HepG2 (cell line): ENCODE data around the gene LYPD4. TPM values are rescaled to one million over a fixed set of nuclear protein-coding genes. Genes with fewer than 3 reads are reported as not detected.

Experiments
- ATAD3A ChIP-seq: sonication (generic); formaldehyde crosslinking; IDR thresholded peaks from 2 replicates; pipeline ENCODE4 v1.4.0; 2020; ENCODE audit warnings: missing genetic modification reagents
- ATF7-NPFF ChIP-seq: sonication (generic); formaldehyde crosslinking; IDR thresholded peaks from 2 replicates; pipeline ENCODE4 v1.8.1; 2023; ENCODE audit warnings: mild to moderate bottlenecking, low read depth, missing genetic modification reagents, moderate library complexity
- GABPB1 ChIP-seq: IDR thresholded peaks from 2 replicates; pipeline ENCODE4 v1.6.1; 2016; ENCODE audit warnings: mild to moderate bottlenecking, missing genetic modification reagents, moderate library complexity, missing compliant biosample characterization
- GATAD1 ChIP-seq: IDR thresholded peaks from 2 replicates; pipeline ENCODE4 v1.6.1; 2016; ENCODE audit warnings: missing genetic modification reagents, missing compliant biosample characterization
- KDM5B ChIP-seq: sonication (generic); formaldehyde crosslinking; IDR thresholded peaks from 2 replicates; pipeline ENCODE4 v1.4.0; 2020; ENCODE audit warnings: missing genetic modification reagents, mild to moderate bottlenecking, borderline replicate concordance
- KLF11 ChIP-seq: IDR thresholded peaks from 2 replicates; pipeline ENCODE4 v1.6.1; 2016; ENCODE audit warnings: missing compliant biosample characterization
- KLF16 ChIP-seq, 2 experiments: sonication (generic) in 1 of 2; formaldehyde crosslinking in 1 of 2; IDR thresholded peaks; 2 replicates each; pipeline versions ENCODE4 v1.6.1 to v1.8.0; 2016 to 2023; ENCODE audit warnings: missing genetic modification reagents in 2 of 2, missing compliant biosample characterization in 1 of 2
- POGK ChIP-seq: sonication (generic); formaldehyde crosslinking; conservative IDR thresholded peaks from 2 replicates; pipeline ENCODE4 v1.8.0; 2022; ENCODE audit warnings: mild to moderate bottlenecking, moderate library complexity, missing genetic modification reagents
- RBM39 ChIP-seq: fragments of 200-400 bp; formaldehyde crosslinking; IDR thresholded peaks from one replicate; pipeline ENCODE4 v1.6.1; 2018; ENCODE audit warnings: antibody characterized with exemption, mild to moderate bottlenecking, low read depth, low read length; ENCODE audit not compliant: poor library complexity, severe bottlenecking
- SAP130 ChIP-seq: IDR thresholded peaks from 2 replicates; pipeline ENCODE4 v1.6.1; 2016; ENCODE audit warnings: low read depth
- SMAD1 ChIP-seq: sonication (generic); formaldehyde crosslinking; IDR thresholded peaks from 2 replicates; pipeline ENCODE4 v1.4.0; 2020; ENCODE audit warnings: missing genetic modification reagents, low read depth, mild to moderate bottlenecking, borderline replicate concordance
- SMAD3 ChIP-seq: sonication (generic); formaldehyde crosslinking; IDR thresholded peaks from 2 replicates; pipeline ENCODE4 v1.4.0; 2020; ENCODE audit warnings: missing genetic modification reagents
- SRF ChIP-seq: IDR thresholded peaks from 2 replicates; pipeline ENCODE4 v1.6.1; 2011; ENCODE audit warnings: mild to moderate bottlenecking, low read depth, low read length, moderate library complexity
- ZBTB40 ChIP-seq, 2 experiments: fragments of 450-650 bp in 1 of 2; sonication (generic) in 1 of 2; formaldehyde crosslinking in 1 of 2; IDR thresholded peaks; 2 replicates each; pipeline versions ENCODE4 v1.6.1 to v1.8.0; 2016 to 2022; ENCODE audit warnings: antibody characterized with exemption in 1 of 2, mild to moderate bottlenecking in 1 of 2, missing genetic modification reagents in 1 of 2
- ZNF274 ChIP-seq: sonication (generic); formaldehyde crosslinking; IDR thresholded peaks from 2 replicates; pipeline ENCODE4 v1.5.1; 2020; ENCODE audit warnings: mild to moderate bottlenecking, missing genetic modification reagents
- ZNF317 ChIP-seq: sonication (generic); formaldehyde crosslinking; IDR thresholded peaks from 2 replicates; pipeline ENCODE4 v1.5.0; 2020; ENCODE audit warnings: mild to moderate bottlenecking, missing genetic modification reagents
- ZNF343 ChIP-seq: sonication (generic); formaldehyde crosslinking; IDR thresholded peaks from 2 replicates; pipeline ENCODE4 v1.4.0; 2020; ENCODE audit warnings: mild to moderate bottlenecking, missing genetic modification reagents
- ZNF577 ChIP-seq: sonication (generic); formaldehyde crosslinking; IDR thresholded peaks from 2 replicates; pipeline ENCODE4 v1.4.0; 2020; ENCODE audit warnings: mild to moderate bottlenecking, low read depth, missing genetic modification reagents, borderline replicate concordance
- polyA plus RNA-seq, 8 experiments: library from polyadenylated mRNA; depleted of rRNA in 3 of 8; stranded (reverse) in 7 of 8; unstranded in 1 of 8; fragments of >200 nt; fragmentation: Illumina TruSeq in 4 of 8; extraction: Trizol in 4 of 8; gene quantifications; 2 replicates each; pipeline versions ENCODE4 v1.2.1 to v1.2.3, GENCODE V29; 2011 to 2016; ENCODE audit warnings: low read depth in 4 of 8, missing spikeins in 1 of 8, mixed read lengths in 1 of 8; ENCODE audit not compliant: insufficient read depth in 1 of 8
- total RNA-seq, 5 experiments: library from RNA; depleted of rRNA; stranded (reverse); fragments of >200 nt; fragmentation: Illumina TruSeq; extraction: Trizol; gene quantifications; 2 replicates each; pipeline ENCODE4 v1.2.3, GENCODE V29; 2016; ENCODE audit warnings: low read depth in 1 of 5

The LYPD4 gene
- total and polyA plus RNA-seq, 2 of the 13 experiments (the other 11 are each of a cell fraction or from before 2014, with no cell fraction given), result not detected

- TF ChIP-seq ZBTB40 (IDR thresholded peaks at IDR 0.05) (peak; percentile 43; the same call in 1 of the 2 replicates), ZBTB40 (CRISPR knock-in tag; IDR thresholded peaks at IDR 0.05) (peak; percentile 80), ATAD3A (CRISPR knock-in tag) (no peak), ZNF577 (CRISPR knock-in tag) (no peak), SMAD1 (CRISPR knock-in tag) (no peak), SRF (0 out of 2 replicates have a peak, but pooled peaks have one; percentile 25), ZNF317 (CRISPR knock-in tag) (peak; percentile 85), KDM5B (peak; percentile 80; the same call in 1 of the 2 replicates), ATF7-NPFF (CRISPR knock-in tag) (0 out of 2 replicates have a peak, but pooled peaks have one; percentile 70), GATAD1 (CRISPR knock-in tag) (peak; percentile 84), SMAD3 (CRISPR knock-in tag) (peak; percentile 37; the same call in 1 of the 2 replicates), SAP130 (CRISPR knock-in tag) (peak; percentile 92), KLF16 (CRISPR knock-in tag; IDR thresholded peaks at IDR 0.05) (no peak; a peak in 1 of 4 replicates), ZNF343 (CRISPR knock-in tag) (no peak), RBM39 (peak; percentile 82), POGK (CRISPR knock-in tag) (peak; percentile 61), GABPB1 (CRISPR knock-in tag) (peak; percentile 97), ZNF274 (CRISPR knock-in tag) (peak; percentile 75), KLF11 (CRISPR knock-in tag) (no peak)
Observed at GRCh38 chr19:41859618-41860418, 15.3 kb upstream of the LYPD4 start, which contains the start of gene RPS19 (continued).
